Type B pancreatic cell (in vitro differentiated cells): Measurements from ENCODE around the gene PKD2L2. TPM values are rescaled to one million over a fixed set of nuclear protein-coding genes. Genes with fewer than 3 reads are reported as not detected.
A peak's percentile ranks its signal among the peaks of the same experiment; 100 is the strongest.
"Not testable (repeated sequence)": the region's sequence is repeated elsewhere in the genome, so short reads cannot be mapped to it uniquely, and the experiment has no call there.

Experiments used
- DNase-seq: peaks from one replicate; pipeline ENCODE4 v3.0.0; 2021; ENCODE audit warnings: mixed read lengths; ENCODE audit not compliant: unreplicated experiment; ENCODE audit errors: extremely low spot score
- H3K27ac Mint-ChIP-seq: 2 replicates; pipeline ENCODE4 v1.8.0; 2021; ENCODE audit warnings: mild to moderate bottlenecking, mixed read lengths
- H3K27me3 Mint-ChIP-seq: 2 replicates; pipeline ENCODE4 v1.8.0; 2021; ENCODE audit warnings: mixed read lengths
- H3K36me3 Mint-ChIP-seq: 2 replicates; pipeline ENCODE4 v1.8.0; 2021; ENCODE audit warnings: mixed read lengths
- H3K4me1 Mint-ChIP-seq: one replicate; pipeline ENCODE4 v1.8.0; 2021; ENCODE audit warnings: mixed read lengths; ENCODE audit not compliant: unreplicated experiment
- H3K4me3 Mint-ChIP-seq: 2 replicates; pipeline ENCODE4 v1.8.0; 2021; ENCODE audit warnings: mild to moderate bottlenecking, mixed read lengths
- H3K9me3 Mint-ChIP-seq: 2 replicates; pipeline ENCODE4 v1.8.0; 2021; ENCODE audit warnings: mixed read lengths
- CTCF ChIP-seq: fragments of 200-600 bp; sonication (generic); conservative IDR thresholded peaks from 2 replicates; pipeline ENCODE4 v1.5.0; 2021; ENCODE audit warnings: antibody characterized with exemption, mild to moderate bottlenecking
- long read RNA-seq: library from polyadenylated mRNA; unstranded; transcript quantifications from one replicate; pipeline ENCODE4 v2.0.0, GENCODE V29; 2020
- total RNA-seq: library from RNA; stranded (reverse); gene quantifications from 2 replicates; pipeline ENCODE4 v1.2.1, GENCODE V29; 2021; ENCODE audit warnings: low replicate concordance

The PKD2L2 gene
- total RNA-seq = not detected in 2 replicates
- long read RNA-seq = 0 reads

GRCh38 chr5:137888863-137889759 lies at the start of gene PKD2L2:
TSS of gene PKD2L2 (plus strand) at chr5:137889457. CDS start at chr5:137889492, 35 bp downstream.
- Mint-ChIP-seq H3K9me3 (peaks cover 4% of the 10 kb centered on the region), H3K4me1 (peaks cover 11% of the 10 kb centered on the region), H3K4me3 (peak within 1 kb of the TSS; percentile 64), H3K27ac (no peak within 1 kb of the TSS), H3K36me3 (no peaks in the 10 kb centered on the region), H3K27me3 (no peaks in the 10 kb centered on the region)
- no peak for TF ChIP-seq CTCF
- DNase-seq = no peak

- Mint-ChIP-seq H3K27me3 (no peaks in the 10 kb centered on the region), H3K4me1 (peaks cover 4% of the 10 kb centered on the region)
Measured at GRCh38 chr5:137842296-137842695, 47.0 kb upstream of the PKD2L2 start.

GRCh38 chr5:137843676-137844299 lies 45.5 kb upstream of the PKD2L2 start:
- no peak for TF ChIP-seq CTCF
- no peak overlapping the region for H3K4me3 Mint-ChIP-seq
- no peaks in the 10 kb centered on the region for H3K27me3 Mint-ChIP-seq
- H3K9me3 Mint-ChIP-seq = no peaks in the 10 kb centered on the region
- no peaks in the 10 kb centered on the region for H3K36me3 Mint-ChIP-seq
- no peaks in the 10 kb centered on the region for H3K4me1 Mint-ChIP-seq
- no peak overlapping the region for H3K27ac Mint-ChIP-seq
- DNase-seq = no peak

More at GRCh38 chr5:137842296-137842695, 47.0 kb upstream of the PKD2L2 start:
- Mint-ChIP-seq H3K27ac (no peak overlapping the region), H3K9me3 (no peaks in the 10 kb centered on the region), H3K4me3 (no peak overlapping the region), H3K36me3 (no peaks in the 10 kb centered on the region)
- no peak for TF ChIP-seq CTCF
- no peak for DNase-seq

DNA sequence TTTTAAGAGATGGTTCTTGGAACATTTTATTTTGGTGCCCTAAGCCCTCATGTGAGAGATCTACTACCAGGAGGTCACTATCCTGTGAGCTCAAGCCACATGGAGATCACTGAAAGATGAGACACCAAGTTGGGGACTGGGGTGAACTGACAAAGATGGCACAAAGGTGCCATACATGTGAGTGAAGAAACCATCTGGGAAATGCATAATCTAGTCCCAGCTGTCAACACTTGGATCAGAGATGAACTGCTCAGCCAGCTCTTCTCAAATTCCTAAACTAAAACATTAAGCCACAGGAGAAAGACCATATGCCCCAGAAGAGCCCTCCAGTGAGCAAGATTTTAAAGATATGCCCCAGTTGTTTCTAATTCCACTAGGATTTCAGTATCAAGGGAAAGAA lies 43.8 kb upstream of the PKD2L2 start:
- Mint-ChIP-seq H3K27ac (no peak overlapping the region), H3K4me3 (no peak overlapping the region), H3K4me1 (no peaks in the 10 kb centered on the region), H3K9me3 (no peaks in the 10 kb centered on the region), H3K27me3 (no peaks in the 10 kb centered on the region), H3K36me3 (no peaks in the 10 kb centered on the region)
- TF ChIP-seq CTCF = no peak
- DNase-seq = no peak

- Mint-ChIP-seq H3K27me3 (no peaks in the 10 kb centered on the region), H3K4me3 (no peak overlapping the region), H3K9me3 (no peaks in the 10 kb centered on the region), H3K4me1 (no peaks in the 10 kb centered on the region), H3K27ac (no peak overlapping the region), H3K36me3 (no peaks in the 10 kb centered on the region)
- DNase-seq = no peak
- no peak for TF ChIP-seq CTCF
Measured at GRCh38 chr5:137847687-137848086, 41.6 kb upstream of the PKD2L2 start.

DNA sequence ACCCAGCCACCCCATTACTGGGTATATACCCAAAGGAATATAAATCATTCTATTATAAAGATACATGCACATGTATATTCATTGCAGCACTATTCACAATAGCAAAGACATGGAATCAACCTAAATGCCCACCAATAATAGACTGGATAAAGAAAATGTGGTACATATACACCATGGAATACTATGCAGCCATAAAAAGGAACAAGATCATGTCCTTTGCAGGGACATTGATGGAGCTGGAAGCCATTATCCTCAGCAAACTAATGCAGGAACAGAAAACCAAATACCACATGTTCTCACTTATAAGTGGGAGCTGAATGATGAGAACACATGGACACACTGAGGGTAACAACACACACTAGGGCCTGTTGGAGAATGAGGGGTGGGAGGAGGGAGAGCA lies 36.1 kb upstream of the PKD2L2 start:
- H3K4me1 Mint-ChIP-seq, H3K36me3 Mint-ChIP-seq, H3K4me3 Mint-ChIP-seq, DNase-seq, H3K27me3 Mint-ChIP-seq, H3K9me3 Mint-ChIP-seq, H3K27ac Mint-ChIP-seq: not testable (repeated sequence)
